Stimulated activated naive CD4-positive, alpha-beta T cell (primary cell): ENCODE data around the gene UBQLNL.

Experiments used
- DNase-seq, 6 experiments: peaks; one replicate each; lab custom pipeline; 2025; lab: John Stamatoyannopoulos, UW

UBQLNL gene

GRCh38 chr11:5516599-5516998 is at the start of gene UBQLNL:
Gene UBQLNL (minus strand): TSS chr11:5516699. CDS start chr11:5516441, 258 bp downstream.
- DNase-seq: no peak

- no peak for DNase-seq
These were observed 47.9 kb upstream of the UBQLNL start for GRCh38 chr11:5564259-5565019.

- no peak for DNase-seq
These were observed 41.3 kb upstream of the UBQLNL start for GRCh38 chr11:5557751-5558150.

GRCh38 chr11:5556596-5557188 is 40.2 kb upstream of the UBQLNL start:
- no peak for DNase-seq

GRCh38 chr11:5553343-5553742 is 36.8 kb upstream of the UBQLNL start:
- no peak for DNase-seq

GRCh38 chr11:5550440-5551095 is 34.1 kb upstream of the UBQLNL start:
- DNase-seq: no peak

GRCh38 chr11:5548440-5548839 is 31.9 kb upstream of the UBQLNL start, which contains the start of gene OR52H1:
Gene OR52H1 (minus strand): TSS chr11:5548540. CDS start chr11:5545505, 3,035 bp downstream.
- no peak for DNase-seq

GRCh38 chr11:5547982-5548381 is 31.5 kb upstream of the UBQLNL start:
- DNase-seq: no peak

GRCh38 chr11:5546457-5546856 is 30.0 kb upstream of the UBQLNL start:
- no peak for DNase-seq

GRCh38 chr11:5541427-5541826 is 24.9 kb upstream of the UBQLNL start:
- no peak for DNase-seq

GRCh38 chr11:5536482-5536881 is 20.0 kb upstream of the UBQLNL start:
- no peak for DNase-seq

GRCh38 chr11:5534046-5534445 is 17.5 kb upstream of the UBQLNL start:
- no peak for DNase-seq

GRCh38 chr11:5531053-5531831 is 14.7 kb upstream of the UBQLNL start:
- no peak for DNase-seq

GRCh38 chr11:5528495-5528894 is 12.0 kb upstream of the UBQLNL start:
- no peak for DNase-seq

GRCh38 chr11:5527716-5528115 is 11.2 kb upstream of the UBQLNL start:
- DNase-seq: no peak

- no peak for DNase-seq
These were observed 8.3 kb upstream of the UBQLNL start for GRCh38 chr11:5524756-5525155.

GRCh38 chr11:5522308-5522707 is 5.8 kb upstream of the UBQLNL start:
- DNase-seq: no peak

- no peak for DNase-seq
These were observed 5.0 kb upstream of the UBQLNL start for GRCh38 chr11:5521540-5521939.

GRCh38 chr11:5514841-5515240 is 1.7 kb downstream of the UBQLNL start:
- DNase-seq: no peak

- no peak for DNase-seq
These were observed 6.7 kb downstream of the UBQLNL start, which contains the start of gene UBQLN3 for GRCh38 chr11:5509803-5510202. Gene UBQLN3 (minus strand): TSS chr11:5509957. CDS start chr11:5509558, 399 bp downstream.

GRCh38 chr11:5508605-5509004 is 7.9 kb downstream of the UBQLNL start:
- no peak for DNase-seq

GRCh38 chr11:5507933-5508305 is 8.6 kb downstream of the UBQLNL start:
- no peak for DNase-seq
